WI38 (cell line): ENCODE data around the gene GPR143.

Experiments used
- H3K4me3 ChIP-seq: 2 replicates; pipeline ENCODE4 v1.5.1; 2011; ENCODE audit warnings: low read depth, mild to moderate bottlenecking, control low read depth, low read length
- CTCF ChIP-seq: IDR thresholded peaks from 2 replicates; pipeline ENCODE4 v1.5.1; 2012; ENCODE audit warnings: low read depth, mild to moderate bottlenecking, control low read depth, low read length

GPR143 gene

GRCh38 chrX:9765072-9765736, 443 bp downstream of the GPR143 start:
- no peak for TF ChIP-seq CTCF
- no peak overlapping the region for H3K4me3 ChIP-seq

GRCh38 chrX:9759337-9759736, 6.3 kb downstream of the GPR143 start:
- no peak overlapping the region for H3K4me3 ChIP-seq
- no peak for TF ChIP-seq CTCF

GRCh38 chrX:9758021-9758638, 7.5 kb downstream of the GPR143 start:
- TF ChIP-seq CTCF, result no peak
- H3K4me3 ChIP-seq, result no peak overlapping the region

GRCh38 chrX:9757366-9757765, 8.3 kb downstream of the GPR143 start:
- H3K4me3 ChIP-seq, result no peak overlapping the region
- TF ChIP-seq CTCF, result no peak

GRCh38 chrX:9749146-9749692, 16.4 kb downstream of the GPR143 start:
- no peak overlapping the region for H3K4me3 ChIP-seq
- TF ChIP-seq CTCF, result no peak

- H3K4me3 ChIP-seq, result no peak overlapping the region
- no peak for TF ChIP-seq CTCF
These were observed 18.0 kb downstream of the GPR143 start for GRCh38 chrX:9747644-9748043.

GRCh38 chrX:9746148-9746888, 19.3 kb downstream of the GPR143 start:
- H3K4me3 ChIP-seq, result no peak overlapping the region
- no peak for TF ChIP-seq CTCF
